Naive thymus-derived CD4-positive, alpha-beta T cell (primary cell): ENCODE data around the gene PRKCA. TPM values are rescaled to one million over a fixed set of nuclear protein-coding genes. Genes with fewer than 3 reads are reported as not detected.

Experiments used
- ATAC-seq: fragments of 150-1000 bp; cut with Tn5 transposase; 2 replicates; pipeline ENCODE4 v1.10.0; 2021; ENCODE audit warnings: mild to moderate bottlenecking, moderate library complexity
- CTCF ChIA-PET: fragments of 350-600 bp; sonication (Branson Sonifier 250); formaldehyde crosslinking; loops from one replicate; lab custom pipeline; 2021; ENCODE audit warnings: antibody characterized with exemption; lab: Charles Lee
- POLR2A ChIA-PET: fragments of 350-600 bp; sonication (Branson Sonifier 250); formaldehyde crosslinking; loops from one replicate; lab custom pipeline; 2021; ENCODE audit warnings: antibody characterized with exemption, inconsistent platforms; lab: Charles Lee
- DNase-seq, 9 donors: peaks; one replicate each; pipeline versions ENCODE4 v3.0.0 to v3.0.0-alpha.2; 2020 to 2022; ENCODE audit warnings: mixed read lengths in 1 of 9
- H3K27ac ChIP-seq: one replicate; pipeline ENCODE4 v1.7.0; 2013; ENCODE audit warnings: mild to moderate bottlenecking, low read depth, low read length, moderate library complexity
- H3K27me3 ChIP-seq, 2 donors: one replicate each; pipeline ENCODE4 v1.7.0; 2013; ENCODE audit warnings: low read length in 2 of 2, mild to moderate bottlenecking in 2 of 2, moderate library complexity in 2 of 2; ENCODE audit not compliant: control insufficient read depth in 2 of 2, insufficient read depth in 2 of 2
- H3K36me3 ChIP-seq, 3 experiments: 1 replicate in 2 of 3; 2 replicates in 1 of 3; pipeline ENCODE4 v1.7.0; 2013; ENCODE audit warnings: low read length in 3 of 3, mild to moderate bottlenecking in 3 of 3, moderate library complexity in 1 of 3; ENCODE audit not compliant: insufficient read depth in 3 of 3, control insufficient read depth in 2 of 3
- H3K4me1 ChIP-seq, 2 donors: one replicate each; pipeline ENCODE4 v1.7.0; 2013; ENCODE audit warnings: low read length in 2 of 2, mild to moderate bottlenecking in 2 of 2, moderate library complexity in 1 of 2; ENCODE audit not compliant: control insufficient read depth in 2 of 2, insufficient read depth in 2 of 2
- H3K4me3 ChIP-seq: 2 replicates; pipeline ENCODE4 v1.7.0; 2013; ENCODE audit warnings: mild to moderate bottlenecking, low read length
- H3K9me3 ChIP-seq, 3 experiments: 1 replicate in 2 of 3; 2 replicates in 1 of 3; pipeline ENCODE4 v1.7.0; 2013; ENCODE audit warnings: low read length in 3 of 3; ENCODE audit not compliant: control insufficient read depth in 2 of 3
- H3K27ac Mint-ChIP-seq, 9 donors: one replicate each; pipeline ENCODE4 v1.8.0; 2020 to 2022; ENCODE audit warnings: mixed read lengths in 9 of 9, mild to moderate bottlenecking in 8 of 9, moderate library complexity in 5 of 9, inconsistent platforms in 2 of 9
- H3K27me3 Mint-ChIP-seq, 5 donors: one replicate each; pipeline ENCODE4 v1.8.0; 2021 to 2022; ENCODE audit warnings: mixed read lengths in 5 of 5, mild to moderate bottlenecking in 1 of 5
- H3K36me3 Mint-ChIP-seq, 5 donors: one replicate each; pipeline ENCODE4 v1.8.0; 2020 to 2022; ENCODE audit warnings: mixed read lengths in 5 of 5, mild to moderate bottlenecking in 3 of 5, inconsistent platforms in 1 of 5
- H3K4me1 Mint-ChIP-seq, 7 donors: one replicate each; pipeline ENCODE4 v1.8.0; 2020 to 2022; ENCODE audit warnings: mixed read lengths in 7 of 7, mild to moderate bottlenecking in 3 of 7, inconsistent platforms in 1 of 7
- H3K4me3 Mint-ChIP-seq, 10 donors: one replicate each; pipeline ENCODE4 v1.8.0; 2020 to 2022; ENCODE audit warnings: mild to moderate bottlenecking in 10 of 10, mixed read lengths in 10 of 10, moderate library complexity in 6 of 10, inconsistent platforms in 2 of 10
- H3K9me3 Mint-ChIP-seq, 11 donors: one replicate each; pipeline ENCODE4 v1.8.0; 2020 to 2022; ENCODE audit warnings: mixed read lengths in 11 of 11, mild to moderate bottlenecking in 4 of 11, inconsistent platforms in 1 of 11, moderate library complexity in 1 of 11
- intact Hi-C, 2 donors: fragments of 100-400 bp; cut with micrococcal nuclease; formaldehyde crosslinking; loops; one replicate each; pipeline ENCODE4 v1.15.1; 2023
- polyA plus RNA-seq, 2 donors: library from polyadenylated mRNA; unstranded; fragments of 300-500 nt; fragmentation: Illumina TruSeq; gene quantifications; one replicate each; pipeline ENCODE4 v1.2.3, GENCODE V29; 2021
- total RNA-seq, 6 experiments: library from RNA in 5 of 6; stranded (reverse) in 5 of 6; gene quantifications; 1 replicate in 5 of 6; 2 replicates in 1 of 6; pipeline ENCODE4 v1.2.3 and lab custom pipeline; 2021 to 2026

PRKCA gene
- total and polyA plus RNA-seq, 7 experiments from 2014 or later, result 4.1 to 186 (median 122) TPM

- ChIA-PET POLR2A (interaction anchor here (1.4 to 2.4 kb wide), 2 partner anchors 18 to 25 kb away, joined by 3 to 5 read pairs; no protein-coding TSS in a partner anchor), CTCF (no interaction called here)
- no peak overlapping the region for H3K27ac ChIP-seq
- DNase-seq (no peak), ATAC-seq (no peak)
- Mint-ChIP-seq H3K4me3 (peak overlapping the region in 2 of 10 donors; percentile 14 to 15), H3K4me1 (peaks cover 23 to 59% (median 37%) of the 10 kb centered on the region in 7 donors), H3K27ac (peak overlapping the region in 8 of 9 donors; percentile 7 to 98 (median 86)), H3K27me3 (peaks cover 0 to 5% (median 0%) of the 10 kb centered on the region in 5 donors), H3K36me3 (peaks cover 0 to 11% (median 0%) of the 10 kb centered on the region in 5 donors), H3K9me3 (peaks cover 0 to 2% (median 0%) of the 10 kb centered on the region in 11 donors)
- peaks cover 9 to 32% of the 10 kb centered on the region in 2 donors for H3K4me1 ChIP-seq
- no peaks in the 10 kb centered on the region for H3K36me3 ChIP-seq
- no peaks in the 10 kb centered on the region for H3K9me3 ChIP-seq
- no peaks in the 10 kb centered on the region for H3K27me3 ChIP-seq
- intact Hi-C loops, result loop anchor here in 1 of 2 donors (2.0 kb wide), 1 partner anchor 29 kb away; no protein-coding TSS in a partner anchor
- H3K4me3 ChIP-seq, result no peak overlapping the region
Observed at GRCh38 chr17:66283296-66283934, 19.0 kb upstream of the PRKCA start.

GRCh38 chr17:66283971-66284370 lies 18.4 kb upstream of the PRKCA start:
- H3K36me3 ChIP-seq, result no peaks in the 10 kb centered on the region
- no peak overlapping the region for H3K4me3 ChIP-seq
- Mint-ChIP-seq H3K27ac (peak overlapping the region in 8 of 9 donors; percentile 72 to 98 (median 90)), H3K4me3 (peak overlapping the region in 5 of 10 donors; percentile 15 to 79 (median 46)), H3K36me3 (peaks cover 0 to 11% (median 0%) of the 10 kb centered on the region in 5 donors), H3K4me1 (peaks cover 23 to 59% (median 37%) of the 10 kb centered on the region in 7 donors), H3K27me3 (peaks cover 0 to 5% (median 0%) of the 10 kb centered on the region in 5 donors), H3K9me3 (peaks cover 0 to 2% (median 0%) of the 10 kb centered on the region in 11 donors)
- no peaks in the 10 kb centered on the region for H3K9me3 ChIP-seq
- no peak overlapping the region for H3K27ac ChIP-seq
- no peak for DNase-seq
- peaks cover 9 to 32% of the 10 kb centered on the region in 2 donors for H3K4me1 ChIP-seq
- ChIA-PET CTCF (interaction anchor here (0.7 kb wide), 1 partner anchor 26 kb away, joined by 5 read pairs; no protein-coding TSS in a partner anchor), POLR2A (interaction anchor here (1.4 to 2.4 kb wide), 2 partner anchors 17 to 26 kb away, joined by 3 to 5 read pairs; no protein-coding TSS in a partner anchor)
- intact Hi-C loops, result loop anchor here in 1 of 2 donors (2.0 kb wide), 1 partner anchor 29 kb away; no protein-coding TSS in a partner anchor
- H3K27me3 ChIP-seq, result no peaks in the 10 kb centered on the region
- no peak for ATAC-seq

GRCh38 chr17:66285149-66285548 lies 17.3 kb upstream of the PRKCA start:
- H3K4me3 Mint-ChIP-seq, result peak overlapping the region; percentile 14 to 79 (median 70)
- ChIA-PET POLR2A (interaction anchor here (0.9 to 2.4 kb wide), 4 partner anchors 16 to 40 kb away, joined by 3 to 5 read pairs (median 4); no protein-coding TSS in a partner anchor), CTCF (no interaction called here)
- Histone ChIP-seq H3K27ac (peak overlapping the region; percentile 20), H3K4me3 (no peak overlapping the region), H3K27me3 (no peaks in the 10 kb centered on the region), H3K4me1 (peaks cover 9 to 34% of the 10 kb centered on the region in 2 donors), H3K36me3 (no peaks in the 10 kb centered on the region), H3K9me3 (no peaks in the 10 kb centered on the region)
- DNase-seq (no peak), ATAC-seq (no peak)
- H3K9me3 Mint-ChIP-seq, result peaks cover 0 to 2% (median 0%) of the 10 kb centered on the region in 11 donors
- H3K27me3 Mint-ChIP-seq, result peaks cover 0 to 5% (median 0%) of the 10 kb centered on the region in 5 donors
- peaks cover 0 to 11% (median 0%) of the 10 kb centered on the region in 5 donors for H3K36me3 Mint-ChIP-seq
- intact Hi-C loops, result no loop called here
- peak overlapping the region in 8 of 9 donors; percentile 74 to 98 (median 92) for H3K27ac Mint-ChIP-seq
- H3K4me1 Mint-ChIP-seq, result peaks cover 23 to 65% (median 39%) of the 10 kb centered on the region in 7 donors

GRCh38 chr17:66287911-66288310 lies 14.5 kb upstream of the PRKCA start:
- no peak for ATAC-seq
- Mint-ChIP-seq H3K4me1 (peaks cover 23 to 64% (median 42%) of the 10 kb centered on the region in 7 donors), H3K27ac (peak overlapping the region in 8 of 9 donors; percentile 3 to 93 (median 84)), H3K9me3 (no peaks in the 10 kb centered on the region), H3K4me3 (peak overlapping the region in 3 of 10 donors; percentile 6 to 79 (median 49)), H3K27me3 (peaks cover 0 to 5% (median 0%) of the 10 kb centered on the region in 5 donors), H3K36me3 (peaks cover 0 to 11% (median 0%) of the 10 kb centered on the region in 5 donors)
- no peak overlapping the region for H3K4me3 ChIP-seq
- H3K27me3 ChIP-seq, result no peaks in the 10 kb centered on the region
- no peak overlapping the region for H3K27ac ChIP-seq
- intact Hi-C loops, result loop anchor here in 1 of 2 donors (2.0 kb wide), 1 partner anchor 43 kb away; no protein-coding TSS in a partner anchor
- no peak for DNase-seq
- ChIA-PET CTCF (interaction anchor here (0.7 to 0.8 kb wide), 2 partner anchors 114 to 187 kb away, joined by 3 read pairs; no protein-coding TSS in a partner anchor), POLR2A (interaction anchor here (0.7 to 4.7 kb wide), 3 partner anchors 9 to 47 kb away, joined by 4 to 22 read pairs (median 4); no protein-coding TSS in a partner anchor)
- H3K36me3 ChIP-seq, result no peaks in the 10 kb centered on the region
- no peaks in the 10 kb centered on the region for H3K9me3 ChIP-seq
- H3K4me1 ChIP-seq, result peaks cover 9 to 37% of the 10 kb centered on the region in 2 donors

- intact Hi-C loops, result loop anchor here in 1 of 2 donors (1.0 kb wide), 1 partner anchor 136 kb away; no protein-coding TSS in a partner anchor
- POLR2A ChIA-PET, result interaction anchor here (0.7 to 4.7 kb wide), 3 partner anchors 9 to 131 kb away, joined by 3 to 22 read pairs (median 4); no protein-coding TSS in a partner anchor
Observed at GRCh38 chr17:66290101-66290722, 12.2 kb upstream of the PRKCA start.

GRCh38 chr17:66292353-66292752 lies 10.1 kb upstream of the PRKCA start:
- DNase-seq, result no peak
- CTCF ChIA-PET, result no interaction called here
- H3K36me3 ChIP-seq, result no peaks in the 10 kb centered on the region
- Mint-ChIP-seq H3K9me3 (no peaks in the 10 kb centered on the region), H3K4me1 (peaks cover 3 to 36% (median 27%) of the 10 kb centered on the region in 7 donors), H3K36me3 (peaks cover 0 to 3% (median 0%) of the 10 kb centered on the region in 5 donors), H3K27ac (no peak overlapping the region), H3K27me3 (no peaks in the 10 kb centered on the region), H3K4me3 (no peak overlapping the region)
- ATAC-seq, result no peak
- intact Hi-C loops, result no loop called here
- H3K4me3 ChIP-seq, result no peak overlapping the region
- POLR2A ChIA-PET, result interaction anchor here (1.9 kb wide), 1 partner anchor 9 kb away, joined by 6 read pairs; no protein-coding TSS in a partner anchor
- no peak overlapping the region for H3K27ac ChIP-seq
- no peaks in the 10 kb centered on the region for H3K9me3 ChIP-seq
- no peaks in the 10 kb centered on the region for H3K27me3 ChIP-seq
- H3K4me1 ChIP-seq, result peaks cover 0 to 12% of the 10 kb centered on the region in 2 donors

More at GRCh38 chr17:66290101-66290722, 12.2 kb upstream of the PRKCA start:
- Histone ChIP-seq H3K4me1 (peaks cover 6 to 30% of the 10 kb centered on the region in 2 donors), H3K36me3 (no peaks in the 10 kb centered on the region), H3K27me3 (no peaks in the 10 kb centered on the region), H3K27ac (no peak overlapping the region), H3K9me3 (no peaks in the 10 kb centered on the region), H3K4me3 (no peak overlapping the region)
- CTCF ChIA-PET, result interaction anchor here (0.6 kb wide), 1 partner anchor 25 kb away, joined by 3 read pairs; no protein-coding TSS in a partner anchor
- Mint-ChIP-seq H3K9me3 (no peaks in the 10 kb centered on the region), H3K27me3 (no peaks in the 10 kb centered on the region), H3K4me1 (peaks cover 18 to 51% (median 34%) of the 10 kb centered on the region in 7 donors), H3K4me3 (peak overlapping the region in 2 of 10 donors; percentile 11 to 59), H3K27ac (peak overlapping the region in 1 of 9 donors; percentile 63), H3K36me3 (peaks cover 0 to 8% (median 0%) of the 10 kb centered on the region in 5 donors)
- ATAC-seq (no peak), DNase-seq (no peak)
